Thyroid gland (tissue), 4 donors: ENCODE data around the gene TP63.

Experiments
- POLR2A ChIP-seq, 2 donors: fragments of 450-650 bp; IDR thresholded peaks; one replicate each; pipeline ENCODE4 v1.6.1; 2017; ENCODE audit warnings: antibody characterized with exemption in 2 of 2, mild to moderate bottlenecking in 2 of 2, moderate library complexity in 1 of 2
- TF ChIP-seq, protein P1 (sequence below), 6 experiments: fragments of 200-600 bp in 3 of 6; fragments of 450-650 bp in 3 of 6; sonication (generic) in 3 of 6; IDR thresholded peaks; one replicate each; pipeline ENCODE4 v1.5.1; 2016 to 2019; ENCODE audit warnings: antibody characterized with exemption in 6 of 6, mild to moderate bottlenecking in 2 of 6, inconsistent platforms in 1 of 6, moderate library complexity in 1 of 6

DNA sequence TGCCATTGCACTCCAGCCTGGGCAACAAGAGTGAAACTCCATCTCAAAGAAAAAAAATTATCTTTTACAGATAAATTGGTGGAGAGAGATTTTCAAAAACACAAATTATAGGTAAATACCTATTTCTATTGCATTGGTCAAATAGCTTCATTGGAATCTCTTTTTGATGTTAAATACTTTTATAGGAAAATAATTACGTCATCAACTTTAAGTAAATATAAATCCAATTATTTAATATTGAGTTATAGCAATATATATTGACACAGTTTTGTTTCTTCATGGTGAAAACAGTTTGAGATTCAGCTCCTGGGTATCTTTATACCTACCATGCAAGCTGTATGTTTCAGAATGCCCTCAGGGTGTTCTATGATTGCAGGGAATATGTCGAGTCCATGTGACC, 172.1 kb downstream of the TP63 start:
- TF ChIP-seq, protein P1, sequence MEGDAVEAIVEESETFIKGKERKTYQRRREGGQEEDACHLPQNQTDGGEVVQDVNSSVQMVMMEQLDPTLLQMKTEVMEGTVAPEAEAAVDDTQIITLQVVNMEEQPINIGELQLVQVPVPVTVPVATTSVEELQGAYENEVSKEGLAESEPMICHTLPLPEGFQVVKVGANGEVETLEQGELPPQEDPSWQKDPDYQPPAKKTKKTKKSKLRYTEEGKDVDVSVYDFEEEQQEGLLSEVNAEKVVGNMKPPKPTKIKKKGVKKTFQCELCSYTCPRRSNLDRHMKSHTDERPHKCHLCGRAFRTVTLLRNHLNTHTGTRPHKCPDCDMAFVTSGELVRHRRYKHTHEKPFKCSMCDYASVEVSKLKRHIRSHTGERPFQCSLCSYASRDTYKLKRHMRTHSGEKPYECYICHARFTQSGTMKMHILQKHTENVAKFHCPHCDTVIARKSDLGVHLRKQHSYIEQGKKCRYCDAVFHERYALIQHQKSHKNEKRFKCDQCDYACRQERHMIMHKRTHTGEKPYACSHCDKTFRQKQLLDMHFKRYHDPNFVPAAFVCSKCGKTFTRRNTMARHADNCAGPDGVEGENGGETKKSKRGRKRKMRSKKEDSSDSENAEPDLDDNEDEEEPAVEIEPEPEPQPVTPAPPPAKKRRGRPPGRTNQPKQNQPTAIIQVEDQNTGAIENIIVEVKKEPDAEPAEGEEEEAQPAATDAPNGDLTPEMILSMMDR (IDR thresholded peaks at IDR 0.05), result no peak
- TF ChIP-seq POLR2A (IDR thresholded peaks at IDR 0.05), result no peak
